ENCODE data around the gene ANK2. TPM values are rescaled to one million over a fixed set of nuclear protein-coding genes. Genes with fewer than 3 reads are reported as not detected.

The ANK2 gene
- total RNA-seq, 1 donor from 2014 or later = 121 TPM

DNA sequence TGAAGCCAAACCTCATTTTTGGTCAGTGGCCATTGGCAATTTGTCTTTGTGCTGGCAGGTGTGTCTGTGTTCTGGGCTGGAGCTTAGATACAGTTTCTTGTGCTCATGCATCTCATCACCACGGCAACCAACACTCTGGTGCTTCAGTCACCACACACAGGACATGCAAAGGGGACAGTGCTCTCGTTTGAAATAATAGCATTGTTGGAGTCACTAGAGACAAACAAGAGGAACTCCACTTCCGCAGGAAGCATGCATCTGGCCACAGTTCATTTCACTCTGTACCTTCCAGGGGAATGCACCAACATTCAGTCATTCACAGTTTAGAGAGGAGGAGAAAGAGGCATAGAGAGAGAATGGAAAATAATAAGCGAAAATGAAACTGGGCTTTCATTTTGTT, 267.4 kb downstream of the ANK2 start:
- Mint-ChIP-seq H3K27me3 (ENCODE audit: insufficient read depth, low read depth) (no peaks in the 10 kb centered on the region), H3K4me3 (no peak overlapping the region), H3K27ac (no peak overlapping the region), H3K9me3 (no peaks in the 10 kb centered on the region), H3K4me1 (peaks cover 4% of the 10 kb centered on the region), H3K36me3 (no peaks in the 10 kb centered on the region)
- Histone ChIP-seq H3K4me2 (no peak overlapping the region), H3K79me2 (ENCODE audit: low read depth) (no peaks in the 10 kb centered on the region), H3K36me3 (peaks cover 29% of the 10 kb centered on the region), H3K27ac (no peak overlapping the region), H2AFZ (replicated peaks) (no peak overlapping the region), H3F3A (ENCODE audit: low read depth) (peaks cover 8% of the 10 kb centered on the region), H3K9ac (no peak overlapping the region), H4K20me1 (ENCODE audit: low read depth) (no peaks in the 10 kb centered on the region), H3K9me3 (ENCODE audit: low read depth) (no peaks in the 10 kb centered on the region), H3K27me3 (no peaks in the 10 kb centered on the region), H3K4me3 (no peak overlapping the region), H3K4me1 (no peaks in the 10 kb centered on the region)
- peak; percentile 14 for DNase-seq (ENCODE audit: low spot score)
- TF ChIP-seq, protein P1, sequence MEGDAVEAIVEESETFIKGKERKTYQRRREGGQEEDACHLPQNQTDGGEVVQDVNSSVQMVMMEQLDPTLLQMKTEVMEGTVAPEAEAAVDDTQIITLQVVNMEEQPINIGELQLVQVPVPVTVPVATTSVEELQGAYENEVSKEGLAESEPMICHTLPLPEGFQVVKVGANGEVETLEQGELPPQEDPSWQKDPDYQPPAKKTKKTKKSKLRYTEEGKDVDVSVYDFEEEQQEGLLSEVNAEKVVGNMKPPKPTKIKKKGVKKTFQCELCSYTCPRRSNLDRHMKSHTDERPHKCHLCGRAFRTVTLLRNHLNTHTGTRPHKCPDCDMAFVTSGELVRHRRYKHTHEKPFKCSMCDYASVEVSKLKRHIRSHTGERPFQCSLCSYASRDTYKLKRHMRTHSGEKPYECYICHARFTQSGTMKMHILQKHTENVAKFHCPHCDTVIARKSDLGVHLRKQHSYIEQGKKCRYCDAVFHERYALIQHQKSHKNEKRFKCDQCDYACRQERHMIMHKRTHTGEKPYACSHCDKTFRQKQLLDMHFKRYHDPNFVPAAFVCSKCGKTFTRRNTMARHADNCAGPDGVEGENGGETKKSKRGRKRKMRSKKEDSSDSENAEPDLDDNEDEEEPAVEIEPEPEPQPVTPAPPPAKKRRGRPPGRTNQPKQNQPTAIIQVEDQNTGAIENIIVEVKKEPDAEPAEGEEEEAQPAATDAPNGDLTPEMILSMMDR (IDR thresholded peaks at IDR 0.05) = no peak
- TF ChIP-seq EZH2phosphoT487 (IDR thresholded peaks at IDR 0.05) = no peak
- no peak for TF ChIP-seq EZH2 (IDR thresholded peaks at IDR 0.05)

DNA sequence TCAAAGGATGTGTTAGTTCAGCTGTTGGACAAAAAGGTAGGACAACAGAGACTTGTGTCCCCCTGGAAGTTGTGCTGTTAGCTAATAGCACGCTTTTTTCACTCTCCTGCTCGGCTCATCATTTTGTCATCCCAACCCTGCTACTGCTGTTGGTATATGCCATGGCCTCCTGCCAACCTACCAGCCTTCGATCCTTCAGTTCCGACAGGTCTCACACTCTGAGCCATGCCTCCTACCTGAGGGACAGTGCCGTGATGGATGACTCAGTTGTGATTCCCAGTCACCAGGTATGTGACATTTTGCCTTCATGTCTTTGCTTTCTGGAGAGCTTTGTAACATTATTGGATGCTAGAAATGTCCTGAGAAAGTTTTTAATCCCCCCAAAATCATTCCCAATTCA, 268.1 kb downstream of the ANK2 start:
- Histone ChIP-seq H3K4me1 (no peaks in the 10 kb centered on the region), H3K4me2 (no peak overlapping the region), H3K36me3 (peaks cover 24% of the 10 kb centered on the region), H3K27me3 (no peaks in the 10 kb centered on the region), H3K9me3 (ENCODE audit: low read depth) (no peaks in the 10 kb centered on the region), H3K79me2 (ENCODE audit: low read depth) (no peaks in the 10 kb centered on the region), H4K20me1 (ENCODE audit: low read depth) (no peaks in the 10 kb centered on the region), H3K4me3 (no peak overlapping the region), H3F3A (ENCODE audit: low read depth) (peaks cover 8% of the 10 kb centered on the region), H3K9ac (no peak overlapping the region), H2AFZ (replicated peaks) (no peak overlapping the region), H3K27ac (no peak overlapping the region)
- Mint-ChIP-seq H3K4me3 (no peak overlapping the region), H3K27ac (no peak overlapping the region), H3K9me3 (no peaks in the 10 kb centered on the region), H3K27me3 (ENCODE audit: insufficient read depth, low read depth) (no peaks in the 10 kb centered on the region), H3K4me1 (peaks cover 3% of the 10 kb centered on the region), H3K36me3 (no peaks in the 10 kb centered on the region)
- TF ChIP-seq, protein P1 (IDR thresholded peaks at IDR 0.05) = no peak
- no peak for DNase-seq (ENCODE audit: low spot score)

DNA sequence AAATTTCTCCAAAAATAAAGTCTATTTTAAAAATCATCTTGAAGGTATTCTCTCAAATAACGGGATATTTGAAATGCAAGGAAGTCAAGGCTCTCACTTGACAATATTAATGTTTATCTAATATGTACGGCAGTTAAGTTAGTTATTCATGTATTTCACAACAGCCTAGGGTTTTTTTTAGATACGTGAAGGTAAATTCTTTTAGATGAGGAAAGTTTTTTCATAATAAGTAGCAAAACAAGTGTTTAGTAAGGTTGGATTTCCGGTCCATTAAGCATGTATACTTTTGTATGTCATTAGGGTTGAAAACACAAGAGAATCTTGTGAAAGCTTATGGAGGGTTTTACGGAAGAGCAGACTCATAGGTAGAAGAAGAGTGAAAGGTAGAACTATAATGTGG, 273.3 kb downstream of the ANK2 start:
- no peak overlapping the region for H3K27ac Mint-ChIP-seq
- H3K79me2 ChIP-seq (ENCODE audit: low read depth) = no peaks in the 10 kb centered on the region
- no peaks in the 10 kb centered on the region for H3K4me1 Mint-ChIP-seq
- H3K4me3 Mint-ChIP-seq = no peak overlapping the region
- no peaks in the 10 kb centered on the region for H3K4me1 ChIP-seq
- no peaks in the 10 kb centered on the region for H3K9me3 ChIP-seq (ENCODE audit: low read depth)
- H3K36me3 ChIP-seq = peaks cover 19% of the 10 kb centered on the region
- H3K27ac ChIP-seq = no peak overlapping the region
- H3K4me3 ChIP-seq = no peak overlapping the region
- H2AFZ ChIP-seq (replicated peaks) = no peak overlapping the region
- H3K9me3 Mint-ChIP-seq = no peaks in the 10 kb centered on the region
- no peak overlapping the region for H3K9ac ChIP-seq
- H3K27me3 Mint-ChIP-seq (ENCODE audit: insufficient read depth, low read depth) = peaks cover 2% of the 10 kb centered on the region
- no peaks in the 10 kb centered on the region for H4K20me1 ChIP-seq (ENCODE audit: low read depth)
- no peaks in the 10 kb centered on the region for H3K27me3 ChIP-seq
- DNase-seq (ENCODE audit: low spot score) = no peak
- no peaks in the 10 kb centered on the region for H3F3A ChIP-seq (ENCODE audit: low read depth)
- H3K36me3 Mint-ChIP-seq = no peaks in the 10 kb centered on the region
- H3K4me2 ChIP-seq = no peak overlapping the region
- TF ChIP-seq EZH2 (IDR thresholded peaks at IDR 0.05) (no peak), EZH2phosphoT487 (IDR thresholded peaks at IDR 0.05) (no peak)
- TF ChIP-seq, protein P1 (IDR thresholded peaks at IDR 0.05) = no peak
